Activated CD4-positive, alpha-beta T cell treated with anti-CD3 and anti-CD28 coated beads for 1 hour (primary cell): ENCODE measurements around the gene CMTM7.
A peak's percentile ranks its signal among the peaks of the same experiment; 100 is the strongest.
"Not testable (repeated sequence)": the region's sequence is repeated elsewhere in the genome, so short reads cannot be mapped to it uniquely, and the experiment has no call there.

Source experiments
- DNase-seq: peaks from one replicate; pipeline ENCODE4 v3.0.0-alpha.2; 2020

Gene CMTM7

DNA sequence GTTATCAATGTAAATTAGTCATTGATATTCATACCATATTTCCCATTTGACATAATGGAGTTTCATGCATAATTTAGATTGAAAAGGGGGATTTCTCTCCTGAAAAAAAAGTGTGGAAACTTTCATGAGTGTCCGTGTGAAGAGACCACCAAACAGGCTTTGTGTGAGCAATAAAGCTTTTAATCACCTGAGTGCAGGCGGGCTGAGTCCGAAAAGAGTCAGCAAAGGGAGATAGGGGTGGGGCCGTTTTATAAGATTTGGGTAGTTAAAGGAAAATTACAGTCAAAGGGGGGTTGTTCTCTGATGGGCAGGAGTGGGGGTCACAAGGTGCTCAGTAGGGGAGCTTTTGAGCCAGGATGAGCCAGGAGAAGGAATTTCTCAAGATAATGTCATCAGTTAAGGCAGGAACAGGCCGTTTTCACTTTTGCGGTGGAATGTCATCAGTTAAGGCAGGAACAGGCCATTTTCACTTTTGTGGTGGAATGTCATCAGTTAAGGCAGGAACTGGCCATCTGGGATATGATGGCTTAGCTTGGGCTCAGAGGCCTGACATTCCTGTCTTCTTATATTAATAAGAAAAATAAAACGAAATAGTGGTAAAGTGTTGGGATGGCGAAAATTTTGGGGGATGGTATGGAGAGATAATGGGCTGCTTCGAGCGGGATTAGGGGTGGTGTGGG, 69.3 kb downstream of the CMTM7 start:
- DNase-seq: not testable (repeated sequence)

DNA sequence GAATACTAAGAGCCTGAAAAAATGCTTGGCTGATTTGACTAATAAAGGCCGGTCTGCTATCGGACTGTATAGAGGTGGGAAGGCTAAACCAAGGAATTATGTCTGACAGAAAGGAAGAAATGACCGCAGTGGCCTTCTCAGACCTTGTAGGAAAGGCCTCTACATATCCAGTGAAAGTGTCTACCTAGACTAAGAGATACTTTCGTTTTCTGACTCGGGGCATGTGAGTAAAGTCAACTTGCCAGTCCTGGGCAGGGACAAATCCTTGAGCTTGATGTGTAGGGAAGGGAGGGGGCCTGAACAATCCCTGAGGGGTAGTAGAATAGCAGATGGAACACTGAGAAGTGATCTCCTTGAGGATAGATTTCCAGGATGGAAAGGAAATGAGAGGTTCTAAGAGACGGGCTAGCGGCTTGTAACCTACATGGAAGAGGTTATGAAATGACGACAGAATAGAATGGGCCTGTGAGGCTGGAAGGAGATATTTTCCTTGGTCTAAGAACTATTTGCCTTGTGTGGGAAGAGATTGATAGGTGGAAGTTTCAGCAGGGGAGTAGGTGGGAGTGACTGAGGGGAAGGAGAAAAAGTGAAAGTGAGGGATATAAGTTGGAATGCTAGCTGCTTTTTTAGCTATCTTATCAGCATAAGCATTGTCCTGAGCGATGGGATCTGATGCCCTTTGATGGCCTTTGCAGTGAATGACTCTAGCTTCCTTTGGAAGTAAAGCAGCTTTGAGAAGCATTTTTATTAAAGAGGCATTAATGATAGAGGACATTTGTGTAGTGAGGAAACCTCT, 70.7 kb downstream of the CMTM7 start:
- not testable (repeated sequence) for DNase-seq

DNA sequence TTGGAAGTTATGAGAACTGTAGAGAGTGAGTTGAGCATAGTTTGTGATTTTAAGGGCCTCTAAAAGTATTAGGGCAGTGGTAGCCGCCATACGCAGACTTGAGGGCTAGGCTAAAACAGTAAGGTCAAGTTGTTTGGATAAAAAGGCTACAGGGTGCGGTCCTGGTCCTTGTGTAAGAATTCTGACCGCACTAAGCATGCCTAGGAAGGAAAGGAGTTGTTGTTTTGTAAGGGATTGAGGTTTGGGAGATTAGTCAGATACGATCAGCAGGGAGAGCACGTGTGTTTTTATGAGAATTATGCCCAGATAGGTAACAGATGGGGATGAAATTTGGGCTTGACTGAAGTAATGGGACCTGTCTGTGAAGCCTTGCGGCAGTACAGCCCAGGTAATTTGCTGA, 71.8 kb downstream of the CMTM7 start:
- not testable (repeated sequence) for DNase-seq

DNA sequence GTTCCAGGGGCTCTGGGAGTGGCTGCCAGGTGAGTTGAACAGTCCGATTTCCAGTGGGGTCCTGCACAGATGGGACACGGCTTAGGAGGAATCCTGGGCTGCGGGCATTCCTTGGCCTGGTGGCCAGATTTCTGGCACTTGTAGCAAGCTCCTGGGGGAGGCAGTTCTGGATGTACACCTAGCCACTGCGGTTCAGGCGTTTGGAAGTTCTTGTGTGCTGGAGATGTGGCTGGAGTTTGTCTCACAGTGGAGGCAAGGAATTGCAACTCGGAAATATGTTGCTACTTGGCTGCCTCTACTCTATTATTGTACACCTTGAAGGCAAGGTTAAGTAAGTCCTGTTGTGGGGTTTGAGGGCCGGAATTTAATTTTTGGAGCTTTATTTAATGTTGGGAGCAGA, 73.1 kb downstream of the CMTM7 start:
- DNase-seq: not testable (repeated sequence)

GRCh38 chr3:32466808-32467207, 75.2 kb downstream of the CMTM7 start:
- DNase-seq: not testable (repeated sequence)

- peak; percentile 67 for DNase-seq
Measured at GRCh38 chr3:32467333-32468070, 75.8 kb downstream of the CMTM7 start.

DNA sequence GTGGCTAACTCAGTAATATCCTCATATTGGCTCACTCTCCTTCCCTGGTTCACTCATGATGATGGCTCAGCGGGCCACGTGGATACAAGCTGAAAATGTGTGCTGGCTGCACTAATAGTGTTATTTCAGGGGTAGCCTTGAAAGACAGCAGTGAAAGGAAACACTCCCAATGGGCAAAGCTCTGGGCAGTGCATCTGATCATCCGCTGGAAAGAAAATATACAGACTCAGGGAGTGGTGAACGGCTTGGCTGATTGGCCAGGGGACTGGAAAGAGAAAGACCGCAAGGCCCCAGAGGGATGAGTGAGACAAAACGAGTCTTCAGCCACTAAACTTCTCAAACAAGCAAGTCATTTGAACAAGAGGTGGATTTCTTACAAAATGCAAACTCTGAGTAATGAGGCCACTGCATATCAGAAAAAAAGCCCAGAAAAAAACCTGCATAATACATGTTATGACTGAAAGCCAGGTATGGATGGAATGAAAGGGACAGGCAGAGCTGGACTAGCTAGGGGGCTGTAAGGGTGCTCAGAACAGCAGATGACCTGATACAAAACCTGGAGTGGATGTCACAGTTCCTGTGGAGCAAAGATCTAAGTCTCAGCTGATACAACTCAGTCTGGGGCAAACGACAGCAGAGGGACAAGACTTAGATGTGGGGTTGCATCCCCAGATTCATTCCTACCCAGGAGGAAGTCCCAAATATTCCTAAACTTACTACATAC, 77.7 kb downstream of the CMTM7 start:
- DNase-seq: no peak

DNA sequence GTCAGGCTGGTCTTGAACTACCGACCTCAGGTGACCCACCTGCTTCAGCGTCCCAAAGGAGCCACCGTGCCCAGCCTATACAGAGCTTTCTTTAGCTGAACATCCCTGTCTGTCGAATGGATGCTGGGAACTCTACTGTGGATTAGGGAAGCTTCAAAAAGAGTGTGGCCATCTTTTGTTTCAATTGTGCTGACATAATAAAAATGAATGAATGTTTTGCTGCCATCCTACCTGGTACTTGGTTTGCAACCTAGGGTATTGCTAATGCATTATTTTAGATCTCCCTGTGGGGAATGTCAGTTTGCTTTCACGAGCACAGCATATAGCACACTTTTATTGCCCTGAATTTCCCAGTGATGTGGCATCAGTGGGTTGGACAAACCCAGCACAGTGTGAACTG, 78.7 kb downstream of the CMTM7 start:
- no peak for DNase-seq

DNA sequence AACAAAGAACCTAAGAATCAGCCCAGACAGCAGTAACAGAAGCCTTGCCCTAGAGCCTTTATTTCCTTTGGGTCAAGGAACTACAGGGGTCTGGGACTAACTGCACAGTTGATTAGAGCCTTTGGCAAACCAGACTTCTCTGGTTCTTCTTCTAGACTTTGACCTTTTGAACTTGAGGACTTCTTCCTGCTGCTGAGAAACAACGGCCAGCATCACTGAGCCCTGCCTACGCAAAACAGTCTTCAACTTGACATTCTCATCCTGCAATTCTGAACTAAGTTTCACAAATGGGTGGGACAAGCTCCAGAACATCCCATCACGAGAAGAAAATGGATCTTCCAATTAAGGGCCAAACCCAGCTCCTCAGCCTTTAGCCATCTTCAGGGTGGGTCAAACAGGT, 79.6 kb downstream of the CMTM7 start:
- no peak for DNase-seq

DNA sequence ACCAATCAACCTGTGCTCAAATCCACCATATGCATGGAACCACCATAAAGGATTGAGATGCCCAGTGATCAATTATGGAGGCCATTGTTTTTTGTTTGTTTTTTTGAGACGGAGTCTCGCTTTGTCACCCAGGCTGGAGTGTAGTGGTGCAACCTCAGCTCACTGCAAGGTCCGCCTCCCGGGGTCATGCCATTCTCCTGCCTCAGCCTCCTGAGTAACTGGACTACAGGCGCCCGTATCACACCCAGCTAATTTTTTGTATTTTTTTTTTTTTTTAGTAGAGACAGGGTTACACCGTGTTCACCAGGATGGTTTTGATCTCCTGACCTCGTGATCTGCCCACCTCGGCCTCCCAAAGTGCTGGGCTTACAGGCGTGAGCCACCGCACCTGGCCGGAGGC, 80.5 kb downstream of the CMTM7 start:
- DNase-seq: not testable (repeated sequence)

- no peak for DNase-seq
Measured at GRCh38 chr3:32474201-32474600, 82.5 kb downstream of the CMTM7 start.

DNA sequence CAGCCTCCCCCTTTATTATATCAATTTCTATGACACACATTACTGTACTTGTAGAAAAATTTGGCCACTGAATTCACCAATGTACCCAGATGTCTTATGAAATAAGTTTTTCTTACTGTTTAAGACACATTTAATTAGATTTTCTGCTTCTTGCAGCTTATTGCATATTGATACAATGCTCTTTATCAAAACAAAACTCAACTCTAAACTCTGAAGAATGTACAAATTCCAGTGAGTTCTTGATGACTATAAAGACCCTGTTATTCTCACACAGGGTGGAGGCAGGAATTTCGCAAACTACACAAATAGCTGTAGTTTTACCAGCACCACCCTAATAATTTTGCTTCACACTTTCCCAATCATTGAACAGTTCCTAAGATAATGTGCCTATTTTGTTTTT, 89.0 kb downstream of the CMTM7 start:
- no peak for DNase-seq

GRCh38 chr3:32481791-32482631, 90.4 kb downstream of the CMTM7 start:
- DNase-seq: no peak

GRCh38 chr3:32482693-32483092, 91.0 kb downstream of the CMTM7 start:
- no peak for DNase-seq

DNA sequence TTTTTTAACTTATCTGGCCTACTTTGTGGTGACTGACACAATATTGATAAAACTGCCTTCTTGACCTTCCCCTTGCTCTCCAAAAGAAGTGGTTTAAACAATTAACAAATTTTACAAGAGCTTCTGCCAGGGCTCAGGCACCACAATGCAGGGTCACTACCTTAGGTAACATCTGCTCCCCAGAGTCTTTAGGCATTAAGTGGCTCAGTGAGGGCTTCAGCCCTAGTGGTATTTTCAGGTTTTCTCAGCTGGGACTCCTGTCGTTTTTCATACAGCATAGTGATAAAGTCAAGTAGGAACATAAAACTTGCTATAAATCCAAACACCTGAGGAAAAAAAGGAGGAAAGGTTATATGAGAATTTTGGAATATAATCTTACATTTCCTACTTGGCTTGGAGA, 92.1 kb downstream of the CMTM7 start:
- no peak for DNase-seq

GRCh38 chr3:32484436-32484835, 92.8 kb downstream of the CMTM7 start:
- DNase-seq: no peak

DNA sequence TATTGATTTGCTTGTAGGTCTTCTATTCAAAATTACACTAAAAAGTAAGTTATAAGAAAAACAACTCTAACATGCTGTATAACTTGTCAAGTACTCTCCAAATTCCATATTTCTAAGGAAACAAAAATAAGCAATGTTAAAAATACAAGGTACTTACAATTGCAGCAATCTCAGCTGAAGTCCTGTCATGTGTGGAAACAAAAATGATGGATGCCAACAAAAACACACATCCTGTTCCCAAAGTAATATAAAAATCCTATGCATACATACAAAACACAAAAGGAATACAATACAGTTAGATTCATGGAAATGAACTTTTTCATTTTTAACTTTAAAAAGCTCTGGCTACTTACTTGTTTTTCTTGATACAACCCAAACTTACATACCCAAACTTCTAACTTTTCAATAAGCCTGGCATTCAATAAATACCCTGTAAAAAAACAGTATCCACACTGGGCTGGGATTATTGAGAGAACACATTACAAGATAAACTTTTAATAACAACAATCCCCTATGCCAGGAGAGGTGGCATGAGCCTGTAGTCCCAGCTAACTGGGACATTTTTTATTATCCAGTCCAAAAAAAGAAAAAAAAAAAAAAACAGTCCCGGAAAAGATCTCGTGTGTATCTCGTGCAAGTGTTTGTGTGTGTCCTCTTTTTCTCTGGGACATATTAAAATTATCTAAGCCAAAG, 96.3 kb downstream of the CMTM7 start:
- no peak for DNase-seq

DNA sequence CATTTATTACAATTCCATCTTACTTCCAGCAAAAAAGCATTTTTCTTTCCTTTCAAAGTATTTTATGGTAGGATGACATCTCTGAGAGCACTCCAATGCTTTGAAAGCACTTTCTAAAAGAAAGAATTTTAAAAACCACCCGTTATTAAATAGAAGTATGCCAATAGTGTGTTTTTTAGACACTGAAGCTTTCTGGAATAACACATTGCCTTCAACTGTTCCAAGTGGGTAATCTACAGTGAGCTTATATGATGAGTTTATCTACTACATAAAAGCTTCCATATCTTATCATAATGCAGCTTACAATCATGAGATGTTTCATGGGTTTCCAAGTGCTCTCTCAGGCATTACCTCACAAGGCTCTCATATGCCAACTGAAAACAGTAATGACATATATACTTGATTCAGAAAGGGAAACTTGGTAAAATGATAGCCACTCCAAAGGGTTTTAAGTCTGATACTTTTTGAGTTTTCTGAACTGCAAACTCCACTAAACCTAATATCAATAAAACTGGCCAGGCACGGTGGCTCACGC, 96.9 kb downstream of the CMTM7 start:
- DNase-seq: no peak

DNA sequence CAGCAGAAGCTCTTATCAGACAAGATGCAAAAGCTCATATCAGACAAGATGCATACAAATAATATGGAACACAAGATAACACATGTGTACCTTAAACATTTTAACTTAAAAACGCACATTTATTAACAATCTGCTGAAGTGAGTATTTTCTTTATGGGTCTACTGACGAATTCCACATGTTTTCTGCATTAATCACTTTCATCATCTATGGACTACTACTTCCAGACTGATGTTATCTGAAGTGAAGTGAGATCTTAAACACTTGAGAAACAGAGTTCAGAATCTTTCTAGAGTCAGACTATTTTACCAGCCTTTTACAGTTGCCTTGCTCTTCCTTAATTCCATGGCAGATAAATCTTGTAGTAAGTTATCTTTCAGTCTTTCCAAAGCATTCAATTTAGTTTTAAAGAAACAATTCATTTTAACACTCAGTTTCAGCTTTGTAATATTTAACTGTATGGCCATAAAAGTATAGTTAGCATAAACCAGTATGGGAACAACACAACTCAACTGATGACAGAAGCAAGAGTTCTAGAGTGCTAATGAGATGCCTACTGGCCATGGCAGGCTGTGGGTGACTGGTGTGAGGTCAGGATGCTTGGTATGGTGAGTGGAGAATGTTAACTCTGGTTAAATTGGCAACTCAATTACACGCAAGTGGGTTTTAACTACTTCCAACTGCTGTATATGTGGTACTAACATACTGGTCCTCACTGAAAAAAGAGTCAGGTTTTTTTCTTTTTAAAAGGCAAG, 101.2 kb downstream of the CMTM7 start:
- DNase-seq: no peak
